WTC11 (cell line): ENCODE results near the gene PTPRG. TPM values are rescaled to one million over a fixed set of nuclear protein-coding genes. Genes with fewer than 3 reads are reported as not detected.

Experiments used
- ATAC-seq: fragments of 200-7000 bp; cut with Tn5 transposase; 2 replicates; pipeline ENCODE4 v1.10.0; 2021; ENCODE audit warnings: mild to moderate bottlenecking, moderate library complexity
- CTCF ChIA-PET: fragments of 300-600 bp; sonication (Branson Sonifier 250); formaldehyde crosslinking; loops from one replicate; lab custom pipeline; 2021; ENCODE audit warnings: antibody characterized with exemption; lab: Charles Lee
- POLR2A ChIA-PET: fragments of 350-600 bp; sonication (Branson Sonifier 250); formaldehyde crosslinking; loops from one replicate; lab custom pipeline; 2021; ENCODE audit warnings: antibody characterized with exemption; lab: Charles Lee
- DNase-seq: peaks from one replicate; pipeline ENCODE4 v3.0.0; 2021; ENCODE audit warnings: low spot score
- H3K27ac Mint-ChIP-seq: 2 replicates; pipeline ENCODE4 v1.8.0; 2021; ENCODE audit warnings: mixed read lengths
- H3K27me3 Mint-ChIP-seq: 2 replicates; pipeline ENCODE4 v1.8.0; 2021; ENCODE audit warnings: low read depth, mild to moderate bottlenecking, moderate library complexity, mixed read lengths
- H3K36me3 Mint-ChIP-seq: 2 replicates; pipeline ENCODE4 v1.8.0; 2021; ENCODE audit warnings: mixed read lengths
- H3K4me1 Mint-ChIP-seq: 2 replicates; pipeline ENCODE4 v1.8.0; 2022; ENCODE audit warnings: mixed read lengths
- H3K4me3 Mint-ChIP-seq: 2 replicates; pipeline ENCODE4 v1.8.0; 2021; ENCODE audit warnings: mild to moderate bottlenecking, moderate library complexity, mixed read lengths
- H3K9me3 Mint-ChIP-seq: 2 replicates; pipeline ENCODE4 v1.8.0; 2021; ENCODE audit warnings: mixed read lengths
- CREB1 ChIP-seq: sonication (generic); formaldehyde crosslinking; IDR thresholded peaks from 2 replicates; pipeline ENCODE4 v1.8.0; 2023; ENCODE audit warnings: mild to moderate bottlenecking, missing genetic modification reagents
- CREM ChIP-seq: sonication (generic); formaldehyde crosslinking; IDR thresholded peaks from 2 replicates; pipeline ENCODE4 v1.8.1; 2022; ENCODE audit warnings: mild to moderate bottlenecking, missing genetic modification reagents, moderate library complexity
- FOXJ3 ChIP-seq: sonication (generic); formaldehyde crosslinking; IDR thresholded peaks from 2 replicates; pipeline ENCODE4 v1.9.0; 2021; ENCODE audit warnings: missing genetic modification reagents, mild to moderate bottlenecking, borderline replicate concordance
- GTF2I ChIP-seq: fragments of 250-450 bp; sonication (Bioruptor Pico); conservative IDR thresholded peaks from 2 replicates; pipeline ENCODE4 v1.4.0; 2021; ENCODE audit warnings: mild to moderate bottlenecking
- NR1H2 ChIP-seq: sonication (generic); formaldehyde crosslinking; IDR thresholded peaks from 2 replicates; pipeline ENCODE4 v1.9.0; 2021; ENCODE audit warnings: mild to moderate bottlenecking, moderate library complexity, missing genetic modification reagents
- NR3C1 ChIP-seq: sonication (generic); formaldehyde crosslinking; conservative IDR thresholded peaks from 2 replicates; pipeline ENCODE4 v1.8.1; 2023; ENCODE audit warnings: low read depth, mild to moderate bottlenecking, missing genetic modification reagents
- RORB ChIP-seq: fragments of 250-450 bp; sonication (Bioruptor Pico); IDR thresholded peaks from 2 replicates; pipeline ENCODE4 v1.9.0; 2021; ENCODE audit warnings: mild to moderate bottlenecking
- SMAD3 ChIP-seq: sonication (generic); formaldehyde crosslinking; IDR thresholded peaks from 2 replicates; pipeline ENCODE4 v1.8.0; 2022; ENCODE audit warnings: missing genetic modification reagents, mild to moderate bottlenecking, borderline replicate concordance
- ZNF121 ChIP-seq: sonication (generic); formaldehyde crosslinking; IDR thresholded peaks from 2 replicates; pipeline ENCODE4 v1.8.0; 2023; ENCODE audit warnings: missing genetic modification reagents
- total RNA-seq: library from RNA; stranded (reverse); gene quantifications from 3 replicates; pipeline ENCODE4 v1.2.3, GENCODE V29; 2021
- TF ChIP-seq, protein P1 (sequence below): sonication (generic); formaldehyde crosslinking; IDR thresholded peaks from 2 replicates; pipeline ENCODE4 v1.8.0; 2022; ENCODE audit warnings: mild to moderate bottlenecking, missing genetic modification reagents
- TF ChIP-seq, protein P2 (sequence below): sonication (generic); formaldehyde crosslinking; IDR thresholded peaks from 2 replicates; pipeline ENCODE4 v1.8.1; 2023; ENCODE audit warnings: mild to moderate bottlenecking, missing genetic modification reagents, moderate library complexity
- TF ChIP-seq, protein P3 (sequence below): fragments of 250-450 bp; sonication (Bioruptor Pico); IDR thresholded peaks from 2 replicates; pipeline ENCODE4 v1.9.0; 2021; ENCODE audit warnings: mild to moderate bottlenecking
- TF ChIP-seq, protein P4 (sequence below): sonication (generic); formaldehyde crosslinking; IDR thresholded peaks from 2 replicates; pipeline ENCODE4 v1.8.0; 2023; ENCODE audit warnings: missing genetic modification reagents
- TF ChIP-seq, protein P5 (sequence below): sonication (generic); formaldehyde crosslinking; IDR thresholded peaks from 2 replicates; pipeline ENCODE4 v1.8.0; 2022; ENCODE audit warnings: mild to moderate bottlenecking, missing genetic modification reagents

PTPRG gene
- total RNA-seq, 1 experiment from 2014 or later: 106 TPM

DNA sequence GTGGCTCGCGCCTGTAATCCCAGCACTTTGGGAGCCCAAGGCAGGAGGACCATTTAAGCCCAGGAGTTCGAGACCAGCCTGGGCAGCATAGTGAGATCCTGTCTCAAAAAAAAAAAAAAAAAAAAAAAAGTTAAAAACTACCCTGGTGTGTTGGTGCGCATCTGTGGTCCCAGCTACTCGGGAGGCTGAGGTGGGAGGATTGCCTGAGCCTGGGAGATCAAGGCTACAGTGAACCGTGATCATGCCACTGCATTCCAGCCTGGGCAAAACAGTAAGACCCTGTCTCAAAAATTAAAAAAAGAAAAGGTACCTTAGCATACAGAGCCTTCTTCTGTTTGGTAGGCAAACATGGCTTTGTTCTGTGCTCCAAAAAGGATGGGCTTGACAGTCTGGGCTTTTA lies 57.5 kb downstream of the PTPRG start:
- CTCF ChIA-PET: no interaction called here
- Mint-ChIP-seq H3K36me3 (peaks cover 12% of the 10 kb centered on the region), H3K27ac (no peak overlapping the region), H3K9me3 (no peaks in the 10 kb centered on the region), H3K4me3 (no peak overlapping the region), H3K4me1 (peaks cover 59% of the 10 kb centered on the region), H3K27me3 (no peaks in the 10 kb centered on the region)
- POLR2A ChIA-PET: no interaction called here
- ATAC-seq: no peak
- TF ChIP-seq GTF2I (CRISPR knock-in tag) (no peak), ZNF121 (CRISPR knock-in tag) (peak; percentile 63; the same call in 1 of the 2 replicates)
- no peak for DNase-seq

DNA sequence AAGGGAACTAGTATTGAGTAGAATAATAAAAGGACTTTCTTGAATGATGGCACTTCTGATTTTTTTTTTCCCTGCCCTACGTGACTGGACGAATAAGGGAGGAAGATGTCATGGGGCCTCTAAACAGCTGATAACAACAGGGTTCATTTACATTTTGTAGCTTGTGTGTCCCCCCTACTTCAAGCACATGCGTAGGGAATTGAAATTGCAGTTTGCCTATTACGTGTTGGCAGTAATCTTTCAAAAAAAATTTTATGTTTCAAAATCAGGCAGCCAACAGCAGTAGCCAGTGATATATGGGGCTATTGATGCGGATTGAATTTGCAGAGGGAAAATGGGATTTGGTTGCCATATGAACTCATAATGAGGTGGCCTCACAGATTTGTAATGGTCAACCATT lies 58.7 kb downstream of the PTPRG start:
- H3K27me3 Mint-ChIP-seq: no peaks in the 10 kb centered on the region
- ChIA-PET POLR2A (interaction anchor here (1.2 kb wide), 1 partner anchor 252 kb away, joined by 3 read pairs; no protein-coding TSS in a partner anchor), CTCF (no interaction called here)
- no peaks in the 10 kb centered on the region for H3K9me3 Mint-ChIP-seq
- H3K4me3 Mint-ChIP-seq: no peak overlapping the region
- TF ChIP-seq CREM (CRISPR knock-in tag): no peak
- TF ChIP-seq, protein P1, sequence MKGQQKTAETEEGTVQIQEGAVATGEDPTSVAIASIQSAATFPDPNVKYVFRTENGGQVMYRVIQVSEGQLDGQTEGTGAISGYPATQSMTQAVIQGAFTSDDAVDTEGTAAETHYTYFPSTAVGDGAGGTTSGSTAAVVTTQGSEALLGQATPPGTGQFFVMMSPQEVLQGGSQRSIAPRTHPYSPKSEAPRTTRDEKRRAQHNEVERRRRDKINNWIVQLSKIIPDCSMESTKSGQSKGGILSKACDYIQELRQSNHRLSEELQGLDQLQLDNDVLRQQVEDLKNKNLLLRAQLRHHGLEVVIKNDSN (CRISPR knock-in tag): no peak
- no peak for TF ChIP-seq FOXJ3 (CRISPR knock-in tag)
- TF ChIP-seq, protein P2, sequence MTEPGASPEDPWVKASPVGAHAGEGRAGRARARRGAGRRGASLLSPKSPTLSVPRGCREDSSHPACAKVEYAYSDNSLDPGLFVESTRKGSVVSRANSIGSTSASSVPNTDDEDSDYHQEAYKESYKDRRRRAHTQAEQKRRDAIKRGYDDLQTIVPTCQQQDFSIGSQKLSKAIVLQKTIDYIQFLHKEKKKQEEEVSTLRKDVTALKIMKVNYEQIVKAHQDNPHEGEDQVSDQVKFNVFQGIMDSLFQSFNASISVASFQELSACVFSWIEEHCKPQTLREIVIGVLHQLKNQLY (CRISPR knock-in tag): no peak
- TF ChIP-seq, protein P3, sequence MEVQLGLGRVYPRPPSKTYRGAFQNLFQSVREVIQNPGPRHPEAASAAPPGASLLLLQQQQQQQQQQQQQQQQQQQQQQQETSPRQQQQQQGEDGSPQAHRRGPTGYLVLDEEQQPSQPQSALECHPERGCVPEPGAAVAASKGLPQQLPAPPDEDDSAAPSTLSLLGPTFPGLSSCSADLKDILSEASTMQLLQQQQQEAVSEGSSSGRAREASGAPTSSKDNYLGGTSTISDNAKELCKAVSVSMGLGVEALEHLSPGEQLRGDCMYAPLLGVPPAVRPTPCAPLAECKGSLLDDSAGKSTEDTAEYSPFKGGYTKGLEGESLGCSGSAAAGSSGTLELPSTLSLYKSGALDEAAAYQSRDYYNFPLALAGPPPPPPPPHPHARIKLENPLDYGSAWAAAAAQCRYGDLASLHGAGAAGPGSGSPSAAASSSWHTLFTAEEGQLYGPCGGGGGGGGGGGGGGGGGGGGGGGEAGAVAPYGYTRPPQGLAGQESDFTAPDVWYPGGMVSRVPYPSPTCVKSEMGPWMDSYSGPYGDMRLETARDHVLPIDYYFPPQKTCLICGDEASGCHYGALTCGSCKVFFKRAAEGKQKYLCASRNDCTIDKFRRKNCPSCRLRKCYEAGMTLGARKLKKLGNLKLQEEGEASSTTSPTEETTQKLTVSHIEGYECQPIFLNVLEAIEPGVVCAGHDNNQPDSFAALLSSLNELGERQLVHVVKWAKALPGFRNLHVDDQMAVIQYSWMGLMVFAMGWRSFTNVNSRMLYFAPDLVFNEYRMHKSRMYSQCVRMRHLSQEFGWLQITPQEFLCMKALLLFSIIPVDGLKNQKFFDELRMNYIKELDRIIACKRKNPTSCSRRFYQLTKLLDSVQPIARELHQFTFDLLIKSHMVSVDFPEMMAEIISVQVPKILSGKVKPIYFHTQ (CRISPR knock-in tag): no peak
- TF ChIP-seq, protein P4, sequence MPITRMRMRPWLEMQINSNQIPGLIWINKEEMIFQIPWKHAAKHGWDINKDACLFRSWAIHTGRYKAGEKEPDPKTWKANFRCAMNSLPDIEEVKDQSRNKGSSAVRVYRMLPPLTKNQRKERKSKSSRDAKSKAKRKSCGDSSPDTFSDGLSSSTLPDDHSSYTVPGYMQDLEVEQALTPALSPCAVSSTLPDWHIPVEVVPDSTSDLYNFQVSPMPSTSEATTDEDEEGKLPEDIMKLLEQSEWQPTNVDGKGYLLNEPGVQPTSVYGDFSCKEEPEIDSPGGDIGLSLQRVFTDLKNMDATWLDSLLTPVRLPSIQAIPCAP (CRISPR knock-in tag): no peak
- TF ChIP-seq NR1H2 (CRISPR knock-in tag): no peak
- no peak for TF ChIP-seq SMAD3 (CRISPR knock-in tag)
- no peak for TF ChIP-seq NR3C1 (CRISPR knock-in tag)
- TF ChIP-seq, protein P5, sequence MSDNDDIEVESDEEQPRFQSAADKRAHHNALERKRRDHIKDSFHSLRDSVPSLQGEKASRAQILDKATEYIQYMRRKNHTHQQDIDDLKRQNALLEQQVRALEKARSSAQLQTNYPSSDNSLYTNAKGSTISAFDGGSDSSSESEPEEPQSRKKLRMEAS: no peak
- peaks cover 65% of the 10 kb centered on the region for H3K4me1 Mint-ChIP-seq
- peak overlapping the region; percentile 73 for H3K27ac Mint-ChIP-seq
- DNase-seq (no peak), ATAC-seq (no peak)
- peaks cover 19% of the 10 kb centered on the region for H3K36me3 Mint-ChIP-seq

DNA sequence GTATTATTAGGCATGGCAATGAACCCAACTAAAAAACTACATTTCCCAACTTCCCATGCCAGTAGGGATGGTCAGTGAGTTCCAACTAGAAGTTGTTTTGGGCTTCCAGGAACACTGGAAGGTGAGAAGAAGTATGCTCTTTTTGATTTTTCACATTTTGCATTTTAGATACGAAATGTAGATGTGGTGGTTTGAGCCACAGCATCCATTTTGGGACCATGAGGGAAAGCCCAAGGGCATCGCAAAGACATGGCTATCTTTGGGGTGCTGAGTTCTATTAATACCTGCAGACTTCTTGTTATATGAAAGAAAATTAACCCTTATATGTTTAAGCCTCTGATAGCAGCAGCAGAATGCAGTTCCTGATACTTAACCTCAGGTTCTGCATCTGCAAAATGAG lies 62.9 kb downstream of the PTPRG start:
- peak; percentile 56; the same call in 1 of the 2 replicates for TF ChIP-seq GTF2I (CRISPR knock-in tag)
- TF ChIP-seq CREB1 (CRISPR knock-in tag): no peak
- Mint-ChIP-seq H3K27me3 (no peaks in the 10 kb centered on the region), H3K9me3 (no peaks in the 10 kb centered on the region), H3K4me1 (peaks cover 77% of the 10 kb centered on the region), H3K36me3 (peaks cover 15% of the 10 kb centered on the region), H3K4me3 (no peak overlapping the region), H3K27ac (no peak overlapping the region)
- ChIA-PET CTCF (no interaction called here), POLR2A (no interaction called here)
- DNase-seq (no peak), ATAC-seq (no peak)

DNA sequence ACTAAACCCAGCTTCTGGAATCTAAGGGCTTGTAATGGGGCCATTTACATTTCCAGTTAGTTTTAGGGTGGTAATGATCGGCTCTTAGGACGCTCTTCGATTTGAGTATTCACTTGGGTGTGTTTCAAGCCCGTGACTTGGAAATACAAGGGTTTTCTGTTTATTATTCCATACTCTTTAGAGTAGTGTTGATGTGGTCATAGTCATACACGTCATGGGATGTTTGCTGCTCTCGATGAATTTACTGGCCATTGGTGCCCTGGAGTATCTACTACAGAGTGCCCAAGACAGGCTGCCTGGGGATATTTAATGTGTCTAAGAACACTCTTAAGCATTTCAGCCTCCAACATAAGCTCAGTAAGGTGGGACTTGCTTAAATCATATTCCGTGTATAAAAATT lies 64.1 kb downstream of the PTPRG start:
- DNase-seq (no peak), ATAC-seq (peak; percentile 20; the same call in 1 of the 2 replicates)
- H3K27me3 Mint-ChIP-seq: no peaks in the 10 kb centered on the region
- ChIA-PET CTCF (interaction anchor here (0.7 kb wide), 1 partner anchor 58 kb away, joined by 3 read pairs; no protein-coding TSS in a partner anchor), POLR2A (no interaction called here)
- H3K4me3 Mint-ChIP-seq: peak overlapping the region; percentile 0; the same call in 1 of the 2 replicates
- H3K4me1 Mint-ChIP-seq: peaks cover 76% of the 10 kb centered on the region
- peak overlapping the region; percentile 38 for H3K27ac Mint-ChIP-seq
- no peak for TF ChIP-seq RORB (CRISPR knock-in tag)
- TF ChIP-seq, all 79 proteins: peak for 0
- Mint-ChIP-seq H3K9me3 (no peaks in the 10 kb centered on the region), H3K36me3 (peaks cover 15% of the 10 kb centered on the region)
